ENCODE data around the gene ANKEF1.

- no peak for TF ChIP-seq CTCF (IDR thresholded peaks at IDR 0.05)
- no peak for TF ChIP-seq POLR2A (IDR thresholded peaks at IDR 0.05)
Observed at GRCh38 chr20:9985773-9986172, 49.0 kb upstream of the ANKEF1 start.
